ENCODE measurements around the gene PPP2R5E. TPM values are rescaled to one million over a fixed set of nuclear protein-coding genes. Genes with fewer than 3 reads are reported as not detected.

Gene PPP2R5E
- total RNA-seq, 1 donor from 2014 or later, result 72.0 TPM

DNA sequence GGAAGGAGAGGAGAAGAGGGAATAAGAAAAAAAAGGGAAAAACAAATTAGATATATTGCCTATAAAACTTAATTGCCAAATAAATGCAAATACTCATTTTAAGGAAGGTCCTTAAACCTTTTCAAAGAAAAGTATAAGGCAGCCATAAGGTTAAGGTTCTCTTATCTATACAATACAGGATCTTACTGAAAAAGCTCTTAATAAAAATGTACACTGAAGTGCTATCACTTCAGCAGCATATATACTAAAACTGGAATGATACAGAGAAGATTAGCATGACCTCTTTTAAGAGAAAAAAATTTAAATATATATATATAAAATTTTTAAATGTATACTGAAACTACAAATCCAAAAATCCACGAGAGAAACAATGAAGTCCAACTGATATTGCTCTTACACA, 65.6 kb downstream of the PPP2R5E start:
- Mint-ChIP-seq H3K4me1 (no peaks in the 10 kb centered on the region), H3K36me3 (peaks cover 4% of the 10 kb centered on the region), H3K9me3 (no peaks in the 10 kb centered on the region), H3K27me3 (ENCODE audit: insufficient read depth, low read depth) (no peaks in the 10 kb centered on the region), H3K27ac (no peak overlapping the region), H3K4me3 (no peak overlapping the region)
- no peak overlapping the region for H3K4me2 ChIP-seq
- H3F3A ChIP-seq (ENCODE audit: low read depth), result no peaks in the 10 kb centered on the region
- peaks cover 66% of the 10 kb centered on the region for H4K20me1 ChIP-seq (ENCODE audit: low read depth)
- H3K9me3 ChIP-seq (ENCODE audit: low read depth), result no peaks in the 10 kb centered on the region
- H3K4me1 ChIP-seq, result peaks cover 9% of the 10 kb centered on the region
- no peak for TF ChIP-seq EZH2phosphoT487 (IDR thresholded peaks at IDR 0.05)
- TF ChIP-seq, protein P1, sequence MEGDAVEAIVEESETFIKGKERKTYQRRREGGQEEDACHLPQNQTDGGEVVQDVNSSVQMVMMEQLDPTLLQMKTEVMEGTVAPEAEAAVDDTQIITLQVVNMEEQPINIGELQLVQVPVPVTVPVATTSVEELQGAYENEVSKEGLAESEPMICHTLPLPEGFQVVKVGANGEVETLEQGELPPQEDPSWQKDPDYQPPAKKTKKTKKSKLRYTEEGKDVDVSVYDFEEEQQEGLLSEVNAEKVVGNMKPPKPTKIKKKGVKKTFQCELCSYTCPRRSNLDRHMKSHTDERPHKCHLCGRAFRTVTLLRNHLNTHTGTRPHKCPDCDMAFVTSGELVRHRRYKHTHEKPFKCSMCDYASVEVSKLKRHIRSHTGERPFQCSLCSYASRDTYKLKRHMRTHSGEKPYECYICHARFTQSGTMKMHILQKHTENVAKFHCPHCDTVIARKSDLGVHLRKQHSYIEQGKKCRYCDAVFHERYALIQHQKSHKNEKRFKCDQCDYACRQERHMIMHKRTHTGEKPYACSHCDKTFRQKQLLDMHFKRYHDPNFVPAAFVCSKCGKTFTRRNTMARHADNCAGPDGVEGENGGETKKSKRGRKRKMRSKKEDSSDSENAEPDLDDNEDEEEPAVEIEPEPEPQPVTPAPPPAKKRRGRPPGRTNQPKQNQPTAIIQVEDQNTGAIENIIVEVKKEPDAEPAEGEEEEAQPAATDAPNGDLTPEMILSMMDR (IDR thresholded peaks at IDR 0.05), result no peak
- no peak for TF ChIP-seq EZH2 (IDR thresholded peaks at IDR 0.05)
- no peak overlapping the region for H3K27ac ChIP-seq
- DNase-seq (ENCODE audit: low spot score), result no peak
- peaks cover 97% of the 10 kb centered on the region for H3K79me2 ChIP-seq (ENCODE audit: low read depth)
- no peaks in the 10 kb centered on the region for H3K27me3 ChIP-seq
- no peak overlapping the region for H2AFZ ChIP-seq (replicated peaks)
- no peaks in the 10 kb centered on the region for H3K36me3 ChIP-seq
- H3K9ac ChIP-seq, result no peak overlapping the region
- H3K4me3 ChIP-seq, result no peak overlapping the region

DNA sequence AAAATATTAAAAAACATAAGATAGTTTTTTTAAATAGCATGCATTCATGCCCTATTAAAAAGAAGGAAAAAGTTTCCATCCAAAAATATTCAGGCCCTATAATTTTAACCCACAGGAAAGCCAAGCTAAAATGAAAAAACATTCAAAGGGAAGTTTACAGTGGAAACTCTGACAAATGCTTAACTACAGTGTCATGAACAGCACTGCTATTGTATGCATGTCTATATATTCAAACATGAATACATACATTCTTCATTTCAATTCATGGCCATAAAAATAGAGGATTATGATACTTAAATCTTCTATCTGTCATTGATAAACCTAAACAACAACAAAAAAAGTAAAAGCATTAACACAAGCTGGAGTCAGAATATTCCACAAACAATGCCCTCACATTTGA, 67.4 kb downstream of the PPP2R5E start:
- H3K27ac Mint-ChIP-seq, result no peak overlapping the region
- H3K4me3 Mint-ChIP-seq, result no peak overlapping the region
- peaks cover 2% of the 10 kb centered on the region for H3K36me3 Mint-ChIP-seq
- DNase-seq (ENCODE audit: low spot score), result no peak
- Histone ChIP-seq H3K4me1 (peaks cover 9% of the 10 kb centered on the region), H3K27me3 (no peaks in the 10 kb centered on the region), H3K9me3 (ENCODE audit: low read depth) (no peaks in the 10 kb centered on the region), H3F3A (ENCODE audit: low read depth) (no peaks in the 10 kb centered on the region), H4K20me1 (ENCODE audit: low read depth) (peaks cover 62% of the 10 kb centered on the region), H3K79me2 (ENCODE audit: low read depth) (peaks cover 97% of the 10 kb centered on the region), H3K9ac (no peak overlapping the region), H2AFZ (replicated peaks) (no peak overlapping the region), H3K27ac (no peak overlapping the region), H3K36me3 (no peaks in the 10 kb centered on the region), H3K4me3 (no peak overlapping the region), H3K4me2 (no peak overlapping the region)
- no peaks in the 10 kb centered on the region for H3K27me3 Mint-ChIP-seq (ENCODE audit: insufficient read depth, low read depth)
- H3K4me1 Mint-ChIP-seq, result peaks cover 2% of the 10 kb centered on the region
- TF ChIP-seq EZH2 (IDR thresholded peaks at IDR 0.05) (no peak), EZH2phosphoT487 (IDR thresholded peaks at IDR 0.05) (no peak)
- TF ChIP-seq, protein P1 (IDR thresholded peaks at IDR 0.05), result no peak
- no peaks in the 10 kb centered on the region for H3K9me3 Mint-ChIP-seq

DNA sequence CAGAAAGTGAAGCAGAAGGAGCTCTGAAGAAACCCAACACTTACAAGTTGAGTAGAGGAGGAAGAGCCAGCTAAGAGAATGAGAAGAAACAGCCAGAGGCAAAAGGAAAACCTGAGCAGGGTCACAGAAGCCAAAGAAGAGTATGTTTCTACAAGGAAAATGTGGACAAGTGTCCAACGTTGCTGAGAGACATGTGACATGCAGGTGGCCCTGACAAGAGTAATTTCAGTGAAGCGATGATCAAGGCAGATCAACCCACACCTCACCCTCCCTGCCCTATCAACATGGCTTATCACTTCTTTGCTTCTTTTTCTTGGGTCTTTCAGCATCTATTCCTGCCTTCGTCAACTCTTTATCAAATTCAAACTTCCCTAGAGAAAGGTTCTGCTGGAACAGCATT, 68.3 kb downstream of the PPP2R5E start:
- H4K20me1 ChIP-seq (ENCODE audit: low read depth), result peaks cover 53% of the 10 kb centered on the region
- Mint-ChIP-seq H3K9me3 (no peaks in the 10 kb centered on the region), H3K4me1 (peaks cover 2% of the 10 kb centered on the region), H3K4me3 (no peak overlapping the region), H3K27ac (no peak overlapping the region), H3K36me3 (no peaks in the 10 kb centered on the region), H3K27me3 (ENCODE audit: insufficient read depth, low read depth) (peaks cover 2% of the 10 kb centered on the region)
- H3F3A ChIP-seq (ENCODE audit: low read depth), result no peaks in the 10 kb centered on the region
- no peaks in the 10 kb centered on the region for H3K36me3 ChIP-seq
- H2AFZ ChIP-seq (replicated peaks), result no peak overlapping the region
- peaks cover 9% of the 10 kb centered on the region for H3K4me1 ChIP-seq
- H3K79me2 ChIP-seq (ENCODE audit: low read depth), result peaks cover 97% of the 10 kb centered on the region
- H3K4me3 ChIP-seq, result no peak overlapping the region
- H3K27ac ChIP-seq, result no peak overlapping the region
- no peak overlapping the region for H3K9ac ChIP-seq
- H3K4me2 ChIP-seq, result no peak overlapping the region
- H3K9me3 ChIP-seq (ENCODE audit: low read depth), result no peaks in the 10 kb centered on the region
- DNase-seq (ENCODE audit: low spot score), result no peak
- no peaks in the 10 kb centered on the region for H3K27me3 ChIP-seq
- TF ChIP-seq EZH2 (IDR thresholded peaks at IDR 0.05), result no peak
- TF ChIP-seq, protein P1 (IDR thresholded peaks at IDR 0.05), result no peak
- no peak for TF ChIP-seq EZH2phosphoT487 (IDR thresholded peaks at IDR 0.05)
